ENCODE data around the gene SUOX. TPM values are rescaled to one million over a fixed set of nuclear protein-coding genes. Genes with fewer than 3 reads are reported as not detected.
"Not testable (repeated sequence)": the region's sequence is repeated elsewhere in the genome, so short reads cannot be mapped to it uniquely, and the experiment has no call there.

Gene SUOX
- total and polyA plus RNA-seq, 3 experiments from 2014 or later: 0.90 to 2.5 (median 2.3) TPM

DNA sequence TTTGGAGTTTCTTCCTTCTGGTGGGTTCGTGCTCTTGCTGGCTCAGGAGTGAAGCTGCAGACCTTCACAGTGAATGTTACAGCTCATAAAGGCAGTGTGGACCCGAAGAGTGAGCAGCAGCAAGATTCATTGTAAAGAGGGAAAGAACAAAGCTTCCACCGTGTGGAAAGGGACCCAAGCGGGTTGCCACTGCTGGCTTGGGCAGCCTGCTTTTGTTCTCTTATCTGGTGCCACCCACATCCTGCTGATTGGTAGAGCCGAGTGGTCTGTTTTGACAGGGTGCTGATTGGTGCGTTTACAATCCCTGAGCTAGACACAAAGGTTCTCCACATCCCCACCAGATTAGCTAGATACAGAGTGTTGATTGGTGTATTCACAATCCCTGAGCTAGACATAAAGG, 2.4 kb downstream of the SUOX start:
- H3K9me3 ChIP-seq (ENCODE audit: low read length); H3K27ac Mint-ChIP-seq; H3K27me3 ChIP-seq (ENCODE audit: insufficient read depth, low read length, poor library complexity, severe bottlenecking); H3K4me1 ChIP-seq (ENCODE audit: insufficient read depth, low read length); H3K4me3 ChIP-seq (ENCODE audit: low read length); H3K9me3 Mint-ChIP-seq; POLR2A ChIA-PET; DNase-seq; H3K27ac ChIP-seq (ENCODE audit: low read depth, low read length); H3K4me3 Mint-ChIP-seq; H3K36me3 ChIP-seq (ENCODE audit: insufficient read depth, low read length); H3K36me3 Mint-ChIP-seq; H3K27me3 Mint-ChIP-seq: not testable (repeated sequence)
- CTCF ChIA-PET: interaction anchor here (0.7 to 4.7 kb wide), 2 partner anchors 23 to 25 kb away, joined by 4 to 21 read pairs; partner anchors contain the start of gene RAB5B
- H3K4me1 Mint-ChIP-seq: peaks cover 11 to 14% (median 13%) of the 10 kb centered on the region in 3 donors

DNA sequence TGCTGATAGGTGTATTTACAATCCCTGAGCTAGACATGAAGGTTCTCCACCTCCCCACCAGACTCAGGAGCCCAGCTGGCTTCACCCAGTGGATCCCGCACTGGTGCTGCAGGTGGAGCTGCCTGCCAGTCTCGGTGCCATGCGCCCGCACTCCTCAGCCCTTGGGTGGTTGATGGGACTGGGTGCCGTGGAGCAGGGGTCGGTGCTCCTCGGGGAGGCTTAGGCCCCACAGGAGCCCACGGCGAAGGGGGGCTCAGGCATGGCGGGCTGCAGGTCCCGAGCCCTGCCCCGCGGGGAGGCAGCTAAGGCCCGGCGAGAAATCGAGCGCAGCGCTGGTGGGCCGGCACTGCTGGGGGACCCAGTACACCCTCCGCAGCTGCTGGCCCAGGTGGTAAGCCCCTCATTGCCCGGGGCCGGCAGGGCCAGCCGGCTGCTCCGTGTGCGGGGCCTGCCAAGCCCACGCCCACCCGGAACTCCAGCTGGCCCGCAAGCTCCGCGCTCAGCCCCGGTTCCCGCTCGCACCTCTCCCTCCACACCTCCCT, 3.0 kb downstream of the SUOX start:
- not testable (repeated sequence) for H3K27ac Mint-ChIP-seq

DNA sequence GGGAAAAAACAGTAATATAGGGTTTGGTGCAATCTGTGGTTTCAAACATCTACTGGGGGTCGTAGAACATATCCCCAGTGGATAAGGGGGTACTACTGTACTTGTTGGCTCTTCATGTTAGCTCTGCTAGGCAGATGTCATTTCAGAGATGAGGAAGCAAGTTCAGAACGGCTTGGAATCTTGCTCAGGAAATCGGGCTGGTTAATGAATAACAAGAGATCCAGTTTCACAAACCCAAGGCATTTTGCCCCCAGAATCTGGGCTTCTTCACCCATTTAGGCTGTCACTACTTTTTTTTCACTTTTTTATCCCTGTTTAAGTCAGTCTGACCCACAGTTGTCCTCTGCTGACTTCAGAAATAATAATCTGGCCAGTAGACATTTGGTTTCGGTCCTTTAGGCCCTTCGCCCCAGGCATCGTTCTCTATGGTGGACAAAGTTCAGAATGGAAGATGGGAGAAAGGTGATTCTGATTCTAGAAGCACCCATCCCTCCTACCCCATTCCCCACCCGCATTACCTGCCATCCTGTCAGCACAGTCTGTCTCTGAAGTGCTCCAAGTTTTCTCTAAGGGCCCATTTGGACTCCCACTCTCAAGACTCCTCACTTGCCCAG, 4.5 kb downstream of the SUOX start:
- ChIA-PET CTCF (no interaction called here), POLR2A (no interaction called here)
- no peak overlapping the region for H3K4me3 Mint-ChIP-seq
- H3K36me3 Mint-ChIP-seq: no peaks in the 10 kb centered on the region
- Histone ChIP-seq H3K27me3 (ENCODE audit: insufficient read depth, low read length, poor library complexity, severe bottlenecking) (no peaks in the 10 kb centered on the region), H3K9me3 (ENCODE audit: low read length) (no peaks in the 10 kb centered on the region), H3K4me1 (ENCODE audit: insufficient read depth, low read length) (peaks cover 5% of the 10 kb centered on the region), H3K4me3 (ENCODE audit: low read length) (no peak overlapping the region), H3K27ac (ENCODE audit: low read depth, low read length) (no peak overlapping the region), H3K36me3 (ENCODE audit: insufficient read depth, low read length) (no peaks in the 10 kb centered on the region)
- DNase-seq: no peak
- peaks cover 0 to 5% of the 10 kb centered on the region in 2 donors for H3K27me3 Mint-ChIP-seq
- peaks cover 8 to 16% (median 10%) of the 10 kb centered on the region in 3 donors for H3K4me1 Mint-ChIP-seq
- H3K9me3 Mint-ChIP-seq: no peaks in the 10 kb centered on the region
- no peak overlapping the region for H3K27ac Mint-ChIP-seq

More for the DNA sequence above, 3.0 kb downstream of the SUOX start:
- DNase-seq; H3K27me3 Mint-ChIP-seq; H3K36me3 ChIP-seq (ENCODE audit: insufficient read depth, low read length); H3K9me3 Mint-ChIP-seq; H3K4me1 ChIP-seq (ENCODE audit: insufficient read depth, low read length); H3K4me3 ChIP-seq (ENCODE audit: low read length); H3K36me3 Mint-ChIP-seq; H3K27me3 ChIP-seq (ENCODE audit: insufficient read depth, low read length, poor library complexity, severe bottlenecking); POLR2A ChIA-PET; H3K27ac ChIP-seq (ENCODE audit: low read depth, low read length); H3K9me3 ChIP-seq (ENCODE audit: low read length); H3K4me3 Mint-ChIP-seq: not testable (repeated sequence)
- CTCF ChIA-PET: interaction anchor here (0.7 to 4.7 kb wide), 3 partner anchors 22 to 28 kb away, joined by 3 to 21 read pairs (median 4); partner anchors contain the start of gene RAB5B
- H3K4me1 Mint-ChIP-seq: peaks cover 11 to 15% (median 14%) of the 10 kb centered on the region in 3 donors

DNA sequence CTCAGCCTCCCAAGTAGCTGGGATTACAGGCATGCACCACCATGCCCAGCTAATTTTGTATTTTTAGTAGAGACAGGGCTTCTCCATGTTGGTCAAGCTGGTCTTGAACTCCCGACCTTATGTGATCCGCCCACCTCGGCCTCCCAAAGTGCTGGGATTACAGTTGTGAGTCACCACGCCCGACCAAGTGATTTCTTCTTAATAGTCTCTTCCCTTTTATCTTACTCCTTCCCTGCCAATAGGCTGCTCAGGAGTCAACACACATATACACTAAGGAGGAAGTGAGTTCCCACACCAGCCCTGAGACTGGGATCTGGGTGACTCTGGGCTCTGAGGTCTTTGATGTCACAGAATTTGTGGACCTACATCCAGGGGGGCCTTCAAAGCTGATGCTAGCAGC, 6.3 kb downstream of the SUOX start:
- ChIA-PET POLR2A (interaction anchor here (0.7 kb wide), 1 partner anchor 359 kb away, joined by 6 read pairs; no protein-coding TSS in a partner anchor), CTCF (interaction anchor here (1.2 kb wide), 1 partner anchor 26 kb away, joined by 3 read pairs; no protein-coding TSS in a partner anchor)
- peak overlapping the region in 1 of 8 donors; percentile 38 for H3K27ac Mint-ChIP-seq
- H3K4me1 Mint-ChIP-seq: peaks cover 16 to 26% (median 17%) of the 10 kb centered on the region in 3 donors
- H3K27me3 Mint-ChIP-seq; H3K36me3 ChIP-seq (ENCODE audit: insufficient read depth, low read length); H3K27me3 ChIP-seq (ENCODE audit: insufficient read depth, low read length, poor library complexity, severe bottlenecking); H3K27ac ChIP-seq (ENCODE audit: low read depth, low read length); H3K4me3 ChIP-seq (ENCODE audit: low read length); H3K9me3 Mint-ChIP-seq; DNase-seq; H3K36me3 Mint-ChIP-seq; H3K9me3 ChIP-seq (ENCODE audit: low read length): not testable (repeated sequence)
- peak overlapping the region in 1 of 7 donors; percentile 10 for H3K4me3 Mint-ChIP-seq
- H3K4me1 ChIP-seq (ENCODE audit: insufficient read depth, low read length): peaks cover 11% of the 10 kb centered on the region

- peaks cover 19 to 32% (median 20%) of the 10 kb centered on the region in 3 donors for H3K4me1 Mint-ChIP-seq
- no peaks in the 10 kb centered on the region for H3K9me3 Mint-ChIP-seq
- DNase-seq: no peak
- Histone ChIP-seq H3K27me3 (ENCODE audit: insufficient read depth, low read length, poor library complexity, severe bottlenecking) (no peaks in the 10 kb centered on the region), H3K27ac (ENCODE audit: low read depth, low read length) (no peak overlapping the region), H3K4me3 (ENCODE audit: low read length) (no peak overlapping the region), H3K36me3 (ENCODE audit: insufficient read depth, low read length) (no peaks in the 10 kb centered on the region), H3K4me1 (ENCODE audit: insufficient read depth, low read length) (peaks cover 11% of the 10 kb centered on the region), H3K9me3 (ENCODE audit: low read length) (no peaks in the 10 kb centered on the region)
- CTCF ChIA-PET: interaction anchor here (1.2 kb wide), 1 partner anchor 25 kb away, joined by 3 read pairs; no protein-coding TSS in a partner anchor
- peak overlapping the region in 2 of 7 donors; percentile 36 to 55 for H3K4me3 Mint-ChIP-seq
- peaks cover 0 to 5% of the 10 kb centered on the region in 2 donors for H3K27me3 Mint-ChIP-seq
- POLR2A ChIA-PET: no interaction called here
- no peak overlapping the region for H3K27ac Mint-ChIP-seq
- no peaks in the 10 kb centered on the region for H3K36me3 Mint-ChIP-seq
Measured at GRCh38 chr12:56004211-56004610, 7.1 kb downstream of the SUOX start.

DNA sequence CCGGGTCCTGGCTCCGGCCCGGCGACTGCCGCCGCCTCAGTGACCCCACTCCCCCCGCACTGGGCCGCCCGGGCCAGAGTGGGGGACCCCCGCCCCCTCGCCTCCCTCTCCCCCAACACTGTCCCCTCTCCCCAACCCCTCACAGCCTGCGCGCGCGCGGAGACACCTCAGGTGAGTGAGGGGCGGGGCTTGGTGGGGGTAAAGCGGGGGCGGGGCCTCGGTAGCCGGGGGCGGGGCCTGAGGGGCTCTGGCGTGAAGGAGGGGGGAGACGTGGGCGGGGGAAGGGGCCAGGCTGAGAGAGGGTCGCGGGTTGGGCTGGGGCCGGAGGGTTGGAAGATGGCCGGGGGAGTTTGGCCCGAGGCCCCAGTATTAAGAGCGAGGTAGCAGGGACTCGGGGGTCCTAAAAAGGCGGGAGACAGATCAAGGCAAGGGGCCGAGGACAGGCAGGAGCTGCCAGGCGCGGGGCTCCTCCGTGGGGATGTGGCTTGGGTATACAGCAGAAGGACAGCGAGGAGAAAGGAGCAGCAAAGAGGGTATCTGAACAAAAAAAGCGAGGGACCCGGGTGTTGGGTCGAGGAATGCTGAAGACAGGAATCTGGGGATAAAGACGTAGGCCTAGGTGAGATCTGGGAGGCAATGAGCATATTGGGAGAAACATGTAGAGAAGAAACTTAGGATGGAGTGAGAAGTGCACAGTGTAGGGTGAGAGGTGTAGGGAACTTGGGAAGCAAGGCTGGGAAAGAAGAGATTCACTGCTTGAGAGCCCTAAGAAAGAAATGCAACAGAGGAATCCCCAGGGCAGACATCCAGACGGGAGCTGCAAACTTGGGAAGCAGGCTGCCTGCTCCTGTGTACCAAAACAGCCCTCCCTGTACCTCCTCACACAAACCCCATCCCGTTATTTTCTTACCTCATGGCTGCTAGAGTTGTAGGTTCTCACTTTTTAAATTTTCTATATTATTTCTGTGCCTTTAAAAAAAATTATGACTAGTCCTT, 10.8 kb downstream of the SUOX start:
- no peaks in the 10 kb centered on the region for H3K36me3 ChIP-seq (ENCODE audit: insufficient read depth, low read length)
- peak overlapping the region; percentile 61 for H3K4me3 ChIP-seq (ENCODE audit: low read length)
- peak overlapping the region; percentile 45 for H3K27ac ChIP-seq (ENCODE audit: low read depth, low read length)
- CTCF ChIA-PET: interaction anchor here (0.8 kb wide), 1 partner anchor 12 kb away, joined by 4 read pairs; no protein-coding TSS in a partner anchor
- no peaks in the 10 kb centered on the region for H3K27me3 ChIP-seq (ENCODE audit: insufficient read depth, low read length, poor library complexity, severe bottlenecking)
- H3K9me3 ChIP-seq (ENCODE audit: low read length): no peaks in the 10 kb centered on the region
- Mint-ChIP-seq H3K36me3 (peaks cover 0 to 5% (median 1%) of the 10 kb centered on the region in 3 donors), H3K4me1 (peaks cover 17 to 28% (median 19%) of the 10 kb centered on the region in 3 donors), H3K27ac (peak overlapping the region in 7 of 8 donors; percentile 5 to 94 (median 89)), H3K27me3 (peaks cover 0 to 2% of the 10 kb centered on the region in 2 donors), H3K9me3 (no peaks in the 10 kb centered on the region), H3K4me3 (peak overlapping the region; percentile 75 to 92 (median 85))
- DNase-seq: peak; percentile 47 to 77 (median 66)
- POLR2A ChIA-PET: interaction anchor here (0.8 to 1.7 kb wide), 2 partner anchors 34 to 264 kb away, joined by 6 to 7 read pairs; partner anchors contain the start of gene RAB5B
- H3K4me1 ChIP-seq (ENCODE audit: insufficient read depth, low read length): peaks cover 11% of the 10 kb centered on the region

DNA sequence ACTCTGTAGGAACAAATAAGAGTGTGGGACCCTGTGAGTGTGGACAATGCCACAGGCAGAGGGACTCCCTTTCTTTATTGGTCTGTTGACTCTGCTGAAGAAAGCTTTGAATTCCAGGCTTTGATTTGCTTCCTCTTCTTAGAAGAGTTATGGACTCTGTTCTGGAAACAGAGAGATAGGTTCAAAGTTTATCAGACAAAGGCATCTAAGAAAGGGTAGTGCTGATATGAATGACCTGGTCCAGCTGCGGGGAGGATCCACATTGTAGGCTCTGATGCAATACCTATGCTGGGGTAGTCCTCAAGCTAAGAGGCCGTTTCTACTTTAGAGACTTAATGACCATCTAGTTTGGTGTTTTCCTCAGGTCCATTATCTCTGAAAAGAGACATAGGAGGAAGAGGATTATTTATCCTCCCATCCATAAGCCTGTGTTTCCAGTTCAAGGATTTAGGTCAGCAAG, 13.1 kb downstream of the SUOX start:
- H3K27ac Mint-ChIP-seq: no peak overlapping the region
- peaks cover 2 to 5% (median 3%) of the 10 kb centered on the region in 3 donors for H3K36me3 Mint-ChIP-seq
- ChIA-PET CTCF (no interaction called here), POLR2A (no interaction called here)
- Histone ChIP-seq H3K4me3 (ENCODE audit: low read length) (no peak overlapping the region), H3K36me3 (ENCODE audit: insufficient read depth, low read length) (no peaks in the 10 kb centered on the region), H3K9me3 (ENCODE audit: low read length) (no peaks in the 10 kb centered on the region), H3K27me3 (ENCODE audit: insufficient read depth, low read length, poor library complexity, severe bottlenecking) (no peaks in the 10 kb centered on the region), H3K27ac (ENCODE audit: low read depth, low read length) (no peak overlapping the region), H3K4me1 (ENCODE audit: insufficient read depth, low read length) (peaks cover 11% of the 10 kb centered on the region)
- no peak for DNase-seq
- peaks cover 0 to 2% of the 10 kb centered on the region in 2 donors for H3K27me3 Mint-ChIP-seq
- peak overlapping the region in 2 of 7 donors; percentile 13 to 79 for H3K4me3 Mint-ChIP-seq
- H3K9me3 Mint-ChIP-seq: no peaks in the 10 kb centered on the region
- H3K4me1 Mint-ChIP-seq: peaks cover 17 to 25% (median 19%) of the 10 kb centered on the region in 3 donors
